SH-SY5Y (cell line): ENCODE measurements around the gene ING4.

Source experiments
- GATA2 ChIP-seq: IDR thresholded peaks from 2 replicates; pipeline ENCODE4 v1.6.1; 2011; ENCODE audit warnings: mild to moderate bottlenecking, low read depth, low read length
- GATA3 ChIP-seq: IDR thresholded peaks from 2 replicates; pipeline ENCODE4 v1.6.1; 2011; ENCODE audit warnings: low read depth, mild to moderate bottlenecking, low read length, moderate library complexity

GRCh38 chr12:6688999-6689882, 26.3 kb upstream of the ING4 start, which contains the start of gene ZNF384:
- peak; percentile 25; the same call in 1 of the 2 replicates for TF ChIP-seq GATA2
- no peak for TF ChIP-seq GATA3
